GM21528 (cell line): Measurements from ENCODE around the gene NR1D2.
A peak's percentile ranks its signal among the peaks of the same experiment; 100 is the strongest.
"Not testable (repeated sequence)": the region's sequence is repeated elsewhere in the genome, so short reads cannot be mapped to it uniquely, and the experiment has no call there.

Experiments
- ATAC-seq: cut with Tn5 transposase; IDR thresholded peaks from one replicate; pipeline ENCODE4 v1.9.1; 2021; ENCODE audit warnings: mild to moderate bottlenecking, moderate library complexity; ENCODE audit not compliant: unreplicated experiment, low FRiP score

Gene NR1D2

DNA sequence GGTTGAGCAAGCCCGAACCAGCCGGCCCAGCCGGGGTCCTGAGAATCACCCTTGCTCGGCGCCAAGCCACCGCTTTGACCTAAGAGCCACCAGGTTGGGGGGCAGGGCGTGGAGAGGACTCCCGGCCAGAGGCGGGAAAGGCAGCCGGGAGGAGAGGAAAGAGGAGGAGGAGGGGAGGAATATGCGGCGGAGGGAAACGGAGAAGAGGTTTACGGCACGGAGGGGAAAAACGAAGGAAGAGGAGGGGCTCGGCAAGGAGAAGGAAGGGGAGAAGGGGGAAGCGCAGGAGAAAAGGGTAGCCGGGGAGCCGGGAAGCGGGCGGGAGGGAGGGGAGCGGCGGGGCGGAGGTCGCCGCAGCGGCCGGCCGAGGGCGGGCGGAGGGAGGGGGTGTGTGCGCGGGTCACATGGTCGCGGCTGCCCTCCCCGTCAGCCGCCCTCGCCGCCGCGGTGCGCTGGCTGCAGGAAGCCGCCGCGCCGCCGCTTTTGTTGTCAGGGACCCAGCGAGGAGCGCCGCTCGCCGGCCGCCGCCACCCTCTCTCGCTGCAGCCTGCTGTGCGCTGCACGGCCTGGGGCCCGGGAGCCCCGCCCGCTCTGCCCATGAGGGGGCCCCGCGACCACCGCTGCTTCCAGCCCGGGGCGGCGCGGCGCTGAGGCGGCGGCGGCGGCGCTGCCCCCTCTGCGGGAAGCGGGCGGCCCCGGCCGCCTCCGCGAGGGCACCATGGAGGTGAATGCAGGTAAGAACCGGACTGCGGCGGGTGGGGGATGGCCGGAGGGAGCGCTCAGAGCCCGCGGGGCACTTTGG, at the start of gene NR1D2:
Gene NR1D2 (plus strand): TSS at position 426 of the 802 bp plus-strand sequence. CDS start 293 bp downstream, at position 719.
- ATAC-seq, result peak; percentile 63

DNA sequence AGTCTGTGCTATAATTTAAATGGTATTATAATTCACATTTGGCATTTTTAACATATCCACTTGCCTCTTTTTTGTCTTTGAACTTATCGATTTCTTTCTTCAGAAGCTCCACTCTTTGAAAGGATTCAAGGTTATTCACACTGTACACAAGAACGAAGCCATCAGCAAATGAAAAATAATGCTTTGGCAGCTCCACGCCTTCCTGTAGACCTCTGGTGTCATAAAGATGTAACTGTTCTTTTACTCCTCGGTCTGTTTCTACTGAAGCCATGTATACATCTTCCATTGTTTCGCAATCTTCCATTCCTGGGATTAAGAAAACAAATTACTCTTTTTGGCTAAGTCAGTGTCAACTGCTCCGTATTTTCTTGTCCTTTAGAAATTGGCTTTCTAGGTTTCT, 44.3 kb upstream of the NR1D2 start:
- ATAC-seq, result no peak

DNA sequence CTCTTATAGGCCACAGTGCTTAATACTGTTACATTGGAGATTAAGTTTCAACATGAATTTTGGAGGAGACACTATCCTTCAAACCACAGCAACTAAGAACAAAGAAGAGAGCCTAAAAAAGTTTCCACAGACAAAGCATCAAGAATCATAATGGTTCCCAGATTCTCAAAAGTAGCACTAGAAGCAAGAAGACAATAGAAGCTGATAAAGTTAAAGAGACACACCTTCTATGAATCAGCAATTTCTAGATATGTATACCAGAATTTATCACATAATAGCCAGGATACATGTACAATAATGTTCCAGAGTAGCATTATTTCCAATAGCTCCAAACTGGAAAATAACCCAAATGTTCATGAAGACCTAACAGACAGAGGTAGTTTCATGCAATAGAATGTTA, 40.5 kb upstream of the NR1D2 start:
- no peak for ATAC-seq

DNA sequence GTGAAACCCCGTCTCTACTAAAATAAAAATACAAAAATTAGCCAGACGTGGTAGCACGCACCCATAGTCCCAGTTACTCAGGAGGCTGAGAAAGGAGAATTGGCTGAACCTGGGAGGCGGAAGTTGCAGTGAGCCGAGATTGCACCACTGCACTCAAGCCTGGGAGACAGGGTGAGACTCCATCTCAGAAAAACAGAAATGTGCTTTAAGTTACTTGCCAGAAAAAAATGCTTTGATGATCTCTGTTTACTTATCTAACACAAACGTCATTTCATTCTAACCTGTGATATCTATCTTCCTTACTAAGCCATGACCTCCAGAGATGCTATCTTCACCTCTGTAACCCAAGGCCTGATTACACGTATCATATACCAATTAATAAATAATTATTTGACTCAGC, 35.7 kb upstream of the NR1D2 start:
- no peak for ATAC-seq

DNA sequence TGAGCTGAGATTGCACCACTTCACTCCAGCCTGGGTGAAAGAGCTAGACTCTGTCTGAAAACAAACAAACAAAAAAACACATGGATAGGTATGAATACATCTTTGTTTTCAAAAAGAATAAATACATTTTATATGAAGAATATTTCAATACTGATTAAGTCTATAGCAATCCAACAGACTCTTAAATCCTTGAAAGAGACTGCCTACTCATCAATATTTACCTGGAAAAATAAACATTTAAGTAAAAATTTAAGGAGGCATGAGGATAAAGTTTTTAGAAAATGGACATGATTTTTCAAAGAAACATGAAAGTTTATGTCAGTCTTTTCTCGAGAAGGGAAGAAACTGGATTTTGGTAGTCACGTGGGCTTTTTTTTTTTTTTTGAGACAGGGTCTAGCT, 33.7 kb upstream of the NR1D2 start:
- no peak for ATAC-seq

DNA sequence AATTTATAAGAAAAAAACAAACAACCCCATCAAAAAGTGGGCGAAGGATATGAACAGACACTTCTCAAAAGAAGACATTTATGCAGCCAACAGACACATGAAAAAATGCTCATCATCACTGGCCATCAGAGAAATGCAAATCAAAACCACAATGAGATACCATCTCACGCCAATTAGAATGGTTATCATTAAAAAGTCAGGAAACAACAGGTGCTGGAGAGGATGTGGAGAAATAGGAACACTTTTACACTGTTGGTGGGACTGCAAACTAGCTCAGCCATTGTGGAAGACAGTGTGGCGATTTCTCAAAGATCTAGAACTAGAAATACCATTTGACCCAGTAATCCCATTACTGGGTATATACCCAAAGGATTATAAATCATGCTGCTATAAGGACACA, 32.8 kb upstream of the NR1D2 start:
- ATAC-seq, result not testable (repeated sequence)

DNA sequence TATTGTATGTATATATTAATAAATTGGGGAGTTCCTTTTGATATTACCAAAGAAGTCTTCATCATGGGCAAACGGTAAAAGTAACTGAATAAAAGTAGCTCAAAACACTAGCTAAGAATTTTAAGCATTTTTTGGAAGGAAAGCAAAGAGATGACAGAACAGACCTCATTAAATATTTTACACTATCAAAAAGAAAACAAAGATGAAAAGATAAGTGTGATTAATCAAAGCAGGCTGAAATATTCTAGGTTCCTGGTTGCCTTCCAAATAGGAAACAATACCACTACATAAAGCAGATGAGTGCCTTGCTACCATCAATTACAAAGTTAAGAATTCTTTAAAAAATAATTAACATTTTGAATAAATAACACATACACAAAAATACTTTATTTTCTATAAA, 31.9 kb upstream of the NR1D2 start:
- no peak for ATAC-seq

DNA sequence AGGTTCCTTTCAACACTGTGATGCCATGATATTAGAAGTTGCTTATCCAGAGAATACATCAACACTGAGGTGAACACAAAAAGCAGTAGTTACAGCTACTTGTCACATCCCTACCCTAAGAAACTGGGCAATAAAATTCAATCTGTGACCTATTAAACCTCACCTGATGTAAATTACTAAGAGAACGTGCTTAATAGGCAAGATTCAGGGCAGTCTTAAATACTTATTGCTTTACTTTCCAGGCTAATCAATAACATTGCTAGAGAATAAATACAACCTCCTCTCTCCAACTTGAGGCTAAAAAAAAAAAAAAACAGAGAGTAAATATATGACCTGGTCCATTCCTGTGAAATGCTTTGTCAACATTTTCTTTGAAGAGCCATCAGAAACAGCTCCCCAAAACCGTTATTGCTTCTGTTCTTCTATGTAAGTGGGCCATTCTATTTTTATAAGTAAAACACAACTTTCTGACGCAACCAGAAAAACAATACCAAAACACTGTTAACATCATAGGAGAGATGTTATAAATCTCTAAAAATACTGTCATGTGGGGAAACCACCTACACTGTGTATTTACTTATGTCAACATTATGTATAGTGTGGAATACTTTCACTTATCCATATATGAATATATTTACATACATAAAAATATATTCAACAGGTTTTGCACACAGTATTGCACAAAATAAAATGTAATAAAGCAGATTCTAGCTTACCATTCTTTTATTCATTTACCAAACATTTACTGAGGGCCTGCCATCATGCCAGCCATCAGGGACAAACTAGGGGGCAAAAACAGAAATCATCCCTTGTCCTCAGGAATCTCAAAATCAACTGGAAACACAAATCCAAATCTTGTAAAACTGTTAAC, 31.0 kb upstream of the NR1D2 start:
- no peak for ATAC-seq

DNA sequence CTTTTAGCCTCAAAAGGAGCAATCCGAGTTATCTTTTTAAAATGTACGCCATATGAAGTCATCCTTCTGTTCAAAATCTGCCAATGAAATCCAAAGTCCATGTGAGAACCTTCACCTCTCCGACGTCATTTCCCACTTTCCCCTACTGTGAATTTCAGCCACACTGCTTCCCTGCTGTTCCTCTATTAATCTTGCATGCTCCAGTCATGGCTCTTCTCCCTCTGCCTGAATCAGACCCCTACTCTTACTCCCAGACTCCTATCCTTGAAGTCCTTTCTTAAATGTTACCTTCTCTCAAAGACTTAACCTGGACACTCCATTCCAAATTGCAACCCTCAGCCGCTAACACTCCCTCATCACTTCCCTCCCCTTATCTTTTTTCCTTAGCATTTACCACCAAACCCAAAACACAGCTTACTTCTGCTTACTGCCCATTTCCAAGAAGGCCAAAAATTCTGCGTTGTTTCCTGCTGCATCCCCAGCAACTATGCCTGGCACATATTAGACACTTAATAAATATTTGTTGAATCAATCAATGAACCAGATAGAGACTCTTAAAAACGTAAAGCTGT, 29.5 kb upstream of the NR1D2 start:
- no peak for ATAC-seq

DNA sequence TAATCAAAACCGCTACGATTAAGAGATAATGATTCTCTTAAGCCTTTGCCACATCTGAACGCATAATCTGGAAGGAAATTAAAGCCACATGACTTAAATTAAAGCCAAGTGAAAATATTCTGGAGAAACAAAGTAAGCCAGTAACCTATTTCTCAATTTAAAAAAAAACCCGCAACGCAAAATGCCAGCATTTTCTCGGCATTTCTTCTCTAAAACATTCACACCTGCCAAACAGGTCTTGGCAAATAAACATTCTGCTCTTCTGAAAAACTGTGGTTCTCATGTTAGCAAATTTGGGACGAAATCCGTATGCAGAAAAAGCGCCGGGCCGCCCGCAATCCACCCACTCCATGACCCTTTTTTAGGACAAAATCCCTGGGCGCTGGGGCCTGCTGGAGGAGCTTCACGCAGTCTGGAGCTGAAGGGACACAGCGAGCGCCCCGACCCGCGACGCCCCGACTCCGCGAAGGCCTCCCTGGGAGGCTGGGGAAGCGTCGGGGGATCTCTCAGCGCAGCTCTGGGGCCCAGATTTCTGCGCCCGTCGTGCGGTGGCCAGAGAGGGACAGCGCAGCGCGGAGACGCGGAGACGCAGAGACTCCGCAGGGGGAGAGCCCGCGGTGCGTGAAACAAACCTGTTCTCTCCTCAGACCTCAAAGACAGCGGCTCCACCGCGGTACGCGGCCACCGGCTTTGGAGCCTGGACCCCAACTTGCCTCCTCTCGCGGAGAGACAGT, 28.8 kb upstream of the NR1D2 start:
- ATAC-seq, result peak; percentile 57

DNA sequence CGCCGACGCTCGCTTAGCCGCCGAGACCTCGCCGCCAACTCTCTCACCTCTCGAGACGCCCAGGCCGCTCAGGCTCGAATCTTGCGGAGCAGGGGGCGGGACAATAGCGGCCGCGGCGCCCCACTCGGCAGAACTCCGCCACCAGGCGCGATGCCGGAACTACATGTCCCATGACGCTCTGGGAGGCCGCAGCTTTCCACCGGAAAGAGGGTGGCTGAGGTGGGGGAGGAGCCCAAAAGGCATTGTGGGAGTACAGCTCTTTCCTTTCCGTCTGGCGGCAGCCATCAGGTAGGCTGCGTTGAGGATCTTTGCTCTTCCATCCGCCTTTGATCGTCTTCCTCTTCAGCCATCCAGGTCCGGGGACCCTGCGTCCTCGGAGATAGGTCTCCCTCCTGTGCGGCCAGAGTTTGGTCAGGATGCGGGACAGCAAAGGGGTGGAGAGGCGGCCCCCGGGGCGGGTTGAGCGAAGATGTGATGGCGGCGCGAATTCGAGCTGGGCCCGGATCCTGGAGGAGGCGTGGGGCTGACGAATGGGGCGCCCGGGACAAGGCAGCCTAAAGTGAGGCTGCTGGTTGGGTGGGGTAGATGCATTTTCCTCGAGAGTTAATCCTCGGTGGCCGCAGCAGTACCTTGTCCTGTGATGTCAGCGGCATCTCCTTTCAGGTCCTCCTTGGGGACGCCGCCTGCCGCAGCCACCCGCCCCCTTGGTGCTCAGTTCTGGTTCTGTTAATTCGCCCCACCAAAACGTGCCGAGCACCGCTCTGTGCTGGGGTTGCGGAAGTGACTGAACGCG, 28.0 kb upstream of the NR1D2 start, which contains the start of the genes NKIRAS1 and RPL15:
Gene NKIRAS1 (minus strand): TSS at position 105 of the 793 bp plus-strand sequence. CDS start 6,086 bp downstream, outside the sequence.
Gene RPL15 (plus strand): TSS at position 247 of the 793 bp plus-strand sequence. CDS start 728 bp downstream, outside the sequence.
- peak; percentile 94 for ATAC-seq

DNA sequence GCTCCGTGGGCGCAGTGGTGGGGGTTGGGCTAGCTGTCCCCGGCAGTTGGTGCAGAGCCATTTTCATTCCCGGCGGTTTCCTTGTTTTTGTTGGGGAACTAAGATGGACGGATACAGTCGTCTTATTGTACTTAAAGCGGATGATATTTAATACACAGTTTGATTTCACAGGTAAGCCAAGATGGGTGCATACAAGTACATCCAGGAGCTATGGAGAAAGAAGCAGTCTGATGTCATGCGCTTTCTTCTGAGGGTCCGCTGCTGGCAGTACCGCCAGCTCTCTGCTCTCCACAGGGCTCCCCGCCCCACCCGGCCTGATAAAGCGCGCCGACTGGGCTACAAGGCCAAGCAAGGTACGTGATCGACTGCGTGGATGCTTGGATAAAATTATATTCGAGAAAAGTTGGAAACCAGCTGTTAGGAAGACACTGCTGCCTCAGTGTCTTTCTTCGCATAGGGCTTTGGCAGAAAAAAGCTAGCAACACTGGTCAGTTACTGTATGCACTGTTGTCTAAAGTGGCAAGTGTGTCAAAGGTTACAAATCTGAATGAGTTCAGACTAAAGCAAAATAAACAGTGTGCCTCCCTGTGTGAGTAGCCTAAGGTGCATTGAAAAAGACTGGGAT, 27.3 kb upstream of the NR1D2 start:
- not testable (repeated sequence) for ATAC-seq

DNA sequence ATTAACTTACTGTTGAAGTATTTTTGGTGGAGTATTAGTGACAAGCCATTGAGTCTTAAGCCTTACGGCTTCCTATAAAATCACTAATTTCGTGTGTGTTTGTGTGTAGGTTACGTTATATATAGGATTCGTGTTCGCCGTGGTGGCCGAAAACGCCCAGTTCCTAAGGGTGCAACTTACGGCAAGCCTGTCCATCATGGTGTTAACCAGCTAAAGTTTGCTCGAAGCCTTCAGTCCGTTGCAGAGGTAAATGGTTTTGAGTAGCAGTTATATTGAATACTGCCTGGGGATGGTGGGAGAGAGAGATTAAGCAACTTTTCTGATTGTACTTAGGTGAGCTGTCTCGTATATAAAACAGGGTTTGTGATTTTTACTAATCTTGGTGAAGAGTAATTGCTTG, 26.8 kb upstream of the NR1D2 start:
- ATAC-seq, result not testable (repeated sequence)

DNA sequence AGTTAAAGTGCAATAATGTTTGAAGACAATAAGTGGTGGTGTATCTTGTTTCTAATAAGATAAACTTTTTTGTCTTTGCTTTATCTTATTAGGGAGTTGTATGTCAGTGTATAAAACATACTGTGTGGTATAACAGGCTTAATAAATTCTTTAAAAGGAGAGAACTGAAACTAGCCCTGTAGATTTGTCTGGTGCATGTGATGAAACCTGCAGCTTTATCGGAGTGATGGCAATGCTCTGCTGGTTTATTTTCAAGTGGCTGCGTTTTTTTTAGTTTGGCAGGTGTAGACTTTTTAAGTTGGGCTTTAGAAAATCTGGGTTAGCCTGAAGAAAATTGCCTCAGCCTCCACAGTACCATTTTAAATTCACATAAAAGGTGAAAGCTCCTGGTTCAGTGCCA, 25.5 kb upstream of the NR1D2 start:
- no peak for ATAC-seq

DNA sequence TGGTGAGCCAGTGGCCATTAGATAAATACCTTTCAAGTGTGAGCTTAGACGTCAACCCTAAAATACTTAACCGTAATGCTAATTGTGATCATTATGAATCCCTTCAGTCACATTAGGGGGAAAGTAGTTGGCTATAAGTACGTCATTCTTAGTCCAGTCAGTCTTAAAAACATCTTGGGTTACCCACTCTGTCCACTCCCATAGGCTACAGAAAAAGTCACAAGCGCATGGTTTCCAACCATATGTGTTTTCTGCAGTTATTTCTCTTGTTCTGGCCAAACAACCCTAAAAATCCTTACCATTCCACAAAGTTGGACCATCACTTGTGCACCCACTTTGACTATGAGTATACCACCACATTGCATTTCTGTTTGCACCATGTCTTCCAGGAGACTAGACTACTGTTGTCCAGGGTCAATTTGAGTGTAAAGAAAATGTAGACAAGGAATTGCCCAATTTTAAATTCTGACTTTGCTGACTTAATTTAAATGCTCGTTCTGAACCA, 24.9 kb upstream of the NR1D2 start:
- no peak for ATAC-seq

DNA sequence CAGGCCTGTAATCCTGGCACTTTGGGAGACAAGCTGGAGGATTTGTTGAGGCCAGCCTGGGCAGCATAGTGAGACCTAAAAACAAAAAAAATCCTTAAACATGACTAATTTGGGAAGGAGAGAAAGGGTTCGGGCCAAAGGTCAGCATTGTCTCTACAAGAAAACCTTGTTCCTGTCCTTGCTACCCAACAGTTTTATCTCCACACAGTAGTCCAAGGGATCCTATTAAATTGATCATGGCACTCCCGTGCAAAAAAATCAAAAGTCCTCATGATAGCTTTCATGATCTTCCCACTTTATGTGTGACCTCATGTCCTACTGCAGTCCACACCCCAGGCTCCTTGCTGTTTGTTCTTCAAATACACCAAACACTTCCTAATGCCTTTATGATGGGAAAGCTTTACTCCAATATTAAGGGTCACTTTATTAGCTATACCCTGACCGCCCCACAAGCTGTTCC, 24.0 kb upstream of the NR1D2 start:
- ATAC-seq, result no peak

DNA sequence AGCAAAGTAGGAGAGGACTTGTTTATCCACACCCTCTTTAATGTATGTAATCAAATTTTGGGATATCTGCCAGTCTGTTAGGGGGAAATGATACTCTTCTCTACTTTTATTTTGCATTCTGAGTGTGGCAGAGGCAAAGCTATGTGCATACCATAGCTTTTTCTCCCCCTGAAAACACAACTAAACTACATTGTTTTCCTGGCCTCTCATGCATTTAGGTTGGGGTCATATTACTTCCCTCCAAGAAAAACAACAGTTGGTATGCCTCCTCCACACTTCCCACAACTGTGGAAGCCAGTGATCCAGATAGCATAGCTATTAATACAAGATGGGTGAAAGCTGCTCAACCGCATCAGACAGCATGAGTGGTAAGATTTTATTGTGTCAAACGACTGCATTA, 21.3 kb upstream of the NR1D2 start:
- no peak for ATAC-seq

DNA sequence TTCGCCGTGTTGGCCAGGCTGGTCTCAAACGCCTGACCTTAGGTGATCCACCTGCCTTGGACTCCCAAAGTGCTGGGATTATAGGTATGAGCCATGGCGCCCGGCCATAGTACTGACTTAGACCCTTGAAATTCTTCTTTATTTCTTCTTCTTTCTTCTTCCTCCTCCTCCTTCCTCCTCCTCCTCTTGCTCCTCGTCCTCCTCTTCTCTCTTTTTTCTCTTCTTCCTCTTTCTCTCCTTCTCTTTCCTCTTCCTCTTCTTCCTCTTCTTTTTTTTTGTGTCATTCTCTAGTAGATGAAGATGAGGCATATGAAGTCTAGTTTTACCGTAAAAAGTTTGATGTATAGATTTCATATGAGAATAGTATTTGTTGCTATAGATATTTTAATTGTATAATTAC, 18.8 kb upstream of the NR1D2 start:
- ATAC-seq, result no peak

DNA sequence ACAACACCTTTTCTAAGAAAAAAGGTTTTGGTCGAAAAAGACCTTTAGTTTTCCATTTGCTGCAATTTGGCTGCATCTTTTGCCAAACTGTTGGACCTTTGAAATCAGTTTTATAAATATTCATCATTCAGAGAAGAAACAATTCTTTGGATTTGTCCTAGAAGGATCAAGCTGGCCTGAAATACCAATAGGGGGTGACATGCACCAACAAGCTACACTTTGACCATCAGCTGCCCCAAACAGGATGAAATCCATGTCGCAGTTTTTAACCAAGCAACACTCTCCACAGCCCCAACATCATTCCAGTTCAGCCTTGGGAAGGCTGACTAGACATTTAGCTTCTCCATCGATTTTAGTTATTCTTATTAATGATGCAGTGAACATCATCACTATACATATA, 18.4 kb upstream of the NR1D2 start:
- no peak for ATAC-seq
